Stimulated activated CD4-positive, alpha-beta T cell treated with anti-CD3 and anti-CD28 coated beads, Interleukin-15, amount 100 ng/mL, for 48 hours (primary cell): ENCODE measurements around the gene PRCD.

Experiments
- DNase-seq, 2 donors: peaks; one replicate each; pipeline ENCODE4 v3.0.0-alpha.2; 2020; ENCODE audit warnings: low read depth in 2 of 2

The PRCD gene

GRCh38 chr17:76570877-76571471, 31.1 kb downstream of the PRCD start:
- DNase-seq: no peak

GRCh38 chr17:76572201-76572910, 32.5 kb downstream of the PRCD start:
- DNase-seq: no peak

GRCh38 chr17:76573096-76573495, 33.3 kb downstream of the PRCD start:
- DNase-seq: no peak

GRCh38 chr17:76574166-76574565, 34.3 kb downstream of the PRCD start:
- DNase-seq: no peak

- DNase-seq: no peak
Observed at GRCh38 chr17:76575570-76575969, 35.7 kb downstream of the PRCD start.

GRCh38 chr17:76576189-76576588, 36.3 kb downstream of the PRCD start:
- DNase-seq: no peak

GRCh38 chr17:76577876-76578275, 38.0 kb downstream of the PRCD start:
- no peak for DNase-seq

GRCh38 chr17:76578376-76578775, 38.5 kb downstream of the PRCD start:
- no peak for DNase-seq

GRCh38 chr17:76579281-76579680, 39.4 kb downstream of the PRCD start:
- DNase-seq: no peak

GRCh38 chr17:76581515-76581914, 41.7 kb downstream of the PRCD start:
- DNase-seq: no peak

GRCh38 chr17:76582660-76583059, 42.8 kb downstream of the PRCD start:
- DNase-seq: no peak

- DNase-seq: no peak
Observed at GRCh38 chr17:76584427-76585032, 44.7 kb downstream of the PRCD start.

- DNase-seq: no peak
Observed at GRCh38 chr17:76585033-76585648, 45.3 kb downstream of the PRCD start.

GRCh38 chr17:76585649-76586593, 46.1 kb downstream of the PRCD start, which contains the start of gene ST6GALNAC2:
Gene ST6GALNAC2, minus strand, starts transcription at chr17:76585860. Its CDS starts 52 bp downstream, at chr17:76585808.
- peak in 1 of 2 donors; percentile 22 for DNase-seq

- no peak for DNase-seq
Observed at GRCh38 chr17:76586741-76587487, 47.1 kb downstream of the PRCD start.

- no peak for DNase-seq
Observed at GRCh38 chr17:76588182-76588581, 48.3 kb downstream of the PRCD start.

GRCh38 chr17:76593384-76593826, 53.6 kb downstream of the PRCD start:
- DNase-seq: no peak

GRCh38 chr17:76593959-76594358, 54.1 kb downstream of the PRCD start:
- DNase-seq: no peak

GRCh38 chr17:76594690-76595089, 54.8 kb downstream of the PRCD start:
- DNase-seq: no peak
